CD4-positive, alpha-beta T cell (primary cell): ENCODE data around the gene ELL2. TPM values are rescaled to one million over a fixed set of nuclear protein-coding genes. Genes with fewer than 3 reads are reported as not detected.

ENCODE experiments used
- ATAC-seq: fragments of 200-7000 bp; cut with Tn5 transposase; one replicate; pipeline ENCODE4 v1.10.0; 2022; ENCODE audit warnings: mild to moderate bottlenecking; ENCODE audit not compliant: poor library complexity
- CTCF ChIA-PET: fragments of 350-600 bp; sonication (Branson Sonifier 250); formaldehyde crosslinking; loops from one replicate; lab custom pipeline; 2021; ENCODE audit warnings: antibody characterized with exemption, inconsistent platforms; lab: Charles Lee
- POLR2A ChIA-PET: fragments of 350-600 bp; sonication (Branson Sonifier 250); formaldehyde crosslinking; loops from one replicate; lab custom pipeline; 2021; ENCODE audit warnings: antibody characterized with exemption, inconsistent platforms; lab: Charles Lee
- DNase-seq, 14 experiments: peaks; one replicate each; pipeline ENCODE4 v3.0.0-alpha.2; 2013 to 2020; ENCODE audit warnings: mixed read lengths in 2 of 14
- H3K27ac ChIP-seq, 2 donors: one replicate each; pipeline versions ENCODE4 v1.5.1 to v1.7.0; 2013; ENCODE audit warnings: low read length in 2 of 2, low read depth in 1 of 2, mild to moderate bottlenecking in 1 of 2
- H3K27me3 ChIP-seq, 2 experiments: 1 replicate in 1 of 2; 2 replicates in 1 of 2; pipeline versions ENCODE4 v1.6.1 to v1.7.0; 2013; ENCODE audit warnings: low read length in 2 of 2, control low read depth in 1 of 2, mild to moderate bottlenecking in 1 of 2, moderate library complexity in 1 of 2; ENCODE audit not compliant: insufficient read depth in 2 of 2, control insufficient read depth in 1 of 2
- H3K36me3 ChIP-seq: one replicate; pipeline ENCODE4 v1.6.1; 2013; ENCODE audit warnings: low read length, control low read depth; ENCODE audit not compliant: insufficient read depth
- H3K4me1 ChIP-seq: one replicate; pipeline ENCODE4 v1.6.1; 2013; ENCODE audit warnings: low read length, control low read depth; ENCODE audit not compliant: insufficient read depth
- H3K4me3 ChIP-seq: one replicate; pipeline ENCODE4 v1.5.1; 2013; ENCODE audit warnings: mild to moderate bottlenecking, low read length, moderate library complexity
- H3K9me3 ChIP-seq, 2 experiments: 1 replicate in 1 of 2; 2 replicates in 1 of 2; pipeline versions ENCODE4 v1.6.1 to v1.7.0; 2013; ENCODE audit warnings: low read length in 2 of 2, mild to moderate bottlenecking in 2 of 2, control low read depth in 1 of 2, moderate library complexity in 1 of 2; ENCODE audit not compliant: control insufficient read depth in 1 of 2, insufficient read depth in 1 of 2
- H3K27ac Mint-ChIP-seq: one replicate; pipeline ENCODE4 v1.8.0; 2020; ENCODE audit warnings: mixed read lengths
- H3K27me3 Mint-ChIP-seq: one replicate; pipeline ENCODE4 v1.8.0; 2021; ENCODE audit warnings: mixed read lengths
- H3K36me3 Mint-ChIP-seq: one replicate; pipeline ENCODE4 v1.8.0; 2021; ENCODE audit warnings: low read depth, mixed read lengths
- H3K4me1 Mint-ChIP-seq: one replicate; pipeline ENCODE4 v1.8.0; 2021; ENCODE audit warnings: low read depth, mixed read lengths
- H3K4me3 Mint-ChIP-seq: one replicate; pipeline ENCODE4 v1.8.0; 2020; ENCODE audit warnings: mild to moderate bottlenecking, mixed read lengths
- H3K9me3 Mint-ChIP-seq: one replicate; pipeline ENCODE4 v1.8.0; 2020; ENCODE audit warnings: mixed read lengths
- CTCF ChIP-seq: fragments of 200-600 bp; IDR thresholded peaks from one replicate; pipeline ENCODE4 v1.8.0; 2022; ENCODE audit warnings: antibody characterized with exemption, mild to moderate bottlenecking
- intact Hi-C, 2 experiments: fragments of 100-400 bp; cut with DNase I in 1 of 2; cut with micrococcal nuclease in 1 of 2; formaldehyde crosslinking; loops; one replicate each; pipeline versions ENCODE4 v1.15.1 to v1.9.0; 2023 to 2025; cut with DNase I, micrococcal nuclease
- total RNA-seq, 174 experiments: library from RNA in 2 of 174; stranded (reverse) in 2 of 174; gene quantifications; one replicate each; pipeline ENCODE4 v1.2.3 and lab custom pipeline; 2021 to 2026

Gene ELL2
- total RNA-seq, 2 experiments from 2014 or later: 93.5 to 98.1 TPM

GRCh38 chr5:95913663-95914062 lies 48.0 kb downstream of the ELL2 start:
- no peak for ATAC-seq
- POLR2A ChIA-PET: no interaction called here

DNA sequence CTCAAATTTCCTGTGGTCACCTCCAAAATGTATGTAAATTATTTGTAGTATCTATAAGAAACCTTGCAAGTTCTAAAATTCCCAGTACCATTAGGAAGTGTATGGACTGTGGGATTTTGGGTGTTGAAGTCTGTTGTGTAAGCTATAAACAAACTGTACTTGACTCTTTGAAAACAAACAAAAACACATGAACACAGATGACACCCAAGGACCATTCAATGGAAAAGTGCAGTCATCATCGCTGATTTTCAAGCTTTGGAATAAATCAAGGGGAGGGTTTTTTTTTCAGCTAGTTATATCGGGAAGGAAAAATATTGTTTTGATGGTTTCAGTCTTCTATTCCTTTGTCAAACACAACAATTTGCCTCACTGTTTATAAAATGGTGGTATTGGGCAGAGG lies 49.6 kb downstream of the ELL2 start:
- Histone ChIP-seq H3K9me3 (no peaks in the 10 kb centered on the region), H3K27ac (no peak overlapping the region), H3K27me3 (no peaks in the 10 kb centered on the region), H3K4me3 (no peak overlapping the region), H3K36me3 (no peaks in the 10 kb centered on the region), H3K4me1 (no peaks in the 10 kb centered on the region)
- ChIA-PET CTCF (no interaction called here), POLR2A (interaction anchor here (1.1 kb wide), 1 partner anchor 213 kb away, joined by 3 read pairs; no protein-coding TSS in a partner anchor)
- Mint-ChIP-seq H3K9me3 (no peaks in the 10 kb centered on the region), H3K27ac (no peak overlapping the region), H3K36me3 (peaks cover 28% of the 10 kb centered on the region), H3K4me1 (peaks cover 9% of the 10 kb centered on the region), H3K27me3 (no peaks in the 10 kb centered on the region), H3K4me3 (no peak overlapping the region)
- TF ChIP-seq CTCF: no peak
- no peak for ATAC-seq
- DNase-seq: no peak
- intact Hi-C loops: no loop called here

More at GRCh38 chr5:95913663-95914062, 48.0 kb downstream of the ELL2 start:
- no peaks in the 10 kb centered on the region for H3K4me1 ChIP-seq
- Mint-ChIP-seq H3K9me3 (no peaks in the 10 kb centered on the region), H3K4me1 (peaks cover 9% of the 10 kb centered on the region), H3K4me3 (no peak overlapping the region), H3K36me3 (peaks cover 23% of the 10 kb centered on the region), H3K27ac (no peak overlapping the region), H3K27me3 (no peaks in the 10 kb centered on the region)
- H3K27ac ChIP-seq: no peak overlapping the region
- H3K9me3 ChIP-seq: no peaks in the 10 kb centered on the region
- no peak overlapping the region for H3K4me3 ChIP-seq
- CTCF ChIA-PET: no interaction called here
- intact Hi-C loops: no loop called here
- DNase-seq: no peak
- H3K27me3 ChIP-seq: no peaks in the 10 kb centered on the region
- no peaks in the 10 kb centered on the region for H3K36me3 ChIP-seq
- TF ChIP-seq CTCF: no peak

DNA sequence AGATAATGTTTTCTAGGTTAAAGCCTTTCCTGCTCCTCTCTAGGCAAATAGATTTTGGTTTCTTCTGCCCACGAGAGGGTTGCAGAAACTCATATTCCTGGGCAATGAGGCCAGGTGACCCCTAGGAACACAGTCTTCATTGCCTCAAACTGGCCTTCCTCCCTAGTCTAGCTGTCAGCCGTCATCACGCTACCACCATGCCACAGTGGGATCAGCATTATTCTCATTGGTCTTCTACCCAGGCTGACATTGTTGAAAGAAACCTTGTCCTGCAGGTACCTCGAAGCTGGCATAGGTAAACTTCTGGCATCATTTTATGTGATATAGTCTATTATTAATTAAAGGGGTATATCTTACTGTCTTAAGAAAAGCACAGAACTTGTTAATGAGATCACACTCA lies 51.1 kb downstream of the ELL2 start:
- Mint-ChIP-seq H3K36me3 (peaks cover 28% of the 10 kb centered on the region), H3K27ac (no peak overlapping the region), H3K4me3 (no peak overlapping the region), H3K4me1 (no peaks in the 10 kb centered on the region), H3K9me3 (no peaks in the 10 kb centered on the region), H3K27me3 (no peaks in the 10 kb centered on the region)
- DNase-seq: no peak
- CTCF ChIA-PET: no interaction called here
- Histone ChIP-seq H3K4me1 (no peaks in the 10 kb centered on the region), H3K27ac (no peak overlapping the region), H3K36me3 (peaks cover 6% of the 10 kb centered on the region), H3K4me3 (no peak overlapping the region), H3K27me3 (no peaks in the 10 kb centered on the region), H3K9me3 (no peaks in the 10 kb centered on the region)
- no peak for TF ChIP-seq CTCF
- intact Hi-C loops: no loop called here
- POLR2A ChIA-PET: no interaction called here
- no peak for ATAC-seq
